ENCODE data around the gene MYH7B.

Gene MYH7B

DNA sequence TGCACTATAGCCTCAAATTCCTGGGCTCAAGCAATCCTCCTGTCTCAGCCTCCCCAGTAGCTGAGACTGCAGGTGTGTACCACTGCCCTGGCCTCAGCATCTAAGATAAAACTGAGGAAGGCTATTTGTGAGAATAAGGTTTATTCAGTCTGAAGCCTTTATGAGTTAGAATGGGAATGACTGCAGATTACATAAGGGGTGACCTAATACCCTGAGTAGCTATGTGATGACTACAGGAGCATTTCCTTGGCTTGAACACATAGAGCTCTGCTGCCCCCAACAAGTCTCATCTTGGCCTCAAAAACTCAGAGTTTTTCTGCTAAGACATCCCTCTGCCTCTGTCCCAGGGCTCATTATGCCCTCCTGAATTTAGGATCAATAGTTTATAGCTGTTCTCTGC lies 7.6 kb upstream of the MYH7B start:
- POLR2A ChIA-PET: no interaction called here
- CTCF ChIA-PET: no interaction called here
- DNase-seq (ENCODE audit: extremely low spot score): no peak
- TF ChIP-seq, protein P1, sequence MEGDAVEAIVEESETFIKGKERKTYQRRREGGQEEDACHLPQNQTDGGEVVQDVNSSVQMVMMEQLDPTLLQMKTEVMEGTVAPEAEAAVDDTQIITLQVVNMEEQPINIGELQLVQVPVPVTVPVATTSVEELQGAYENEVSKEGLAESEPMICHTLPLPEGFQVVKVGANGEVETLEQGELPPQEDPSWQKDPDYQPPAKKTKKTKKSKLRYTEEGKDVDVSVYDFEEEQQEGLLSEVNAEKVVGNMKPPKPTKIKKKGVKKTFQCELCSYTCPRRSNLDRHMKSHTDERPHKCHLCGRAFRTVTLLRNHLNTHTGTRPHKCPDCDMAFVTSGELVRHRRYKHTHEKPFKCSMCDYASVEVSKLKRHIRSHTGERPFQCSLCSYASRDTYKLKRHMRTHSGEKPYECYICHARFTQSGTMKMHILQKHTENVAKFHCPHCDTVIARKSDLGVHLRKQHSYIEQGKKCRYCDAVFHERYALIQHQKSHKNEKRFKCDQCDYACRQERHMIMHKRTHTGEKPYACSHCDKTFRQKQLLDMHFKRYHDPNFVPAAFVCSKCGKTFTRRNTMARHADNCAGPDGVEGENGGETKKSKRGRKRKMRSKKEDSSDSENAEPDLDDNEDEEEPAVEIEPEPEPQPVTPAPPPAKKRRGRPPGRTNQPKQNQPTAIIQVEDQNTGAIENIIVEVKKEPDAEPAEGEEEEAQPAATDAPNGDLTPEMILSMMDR (IDR thresholded peaks at IDR 0.05; ENCODE audit: control extremely low read depth, extremely low read depth, low read depth, missing control alignments): no peak

DNA sequence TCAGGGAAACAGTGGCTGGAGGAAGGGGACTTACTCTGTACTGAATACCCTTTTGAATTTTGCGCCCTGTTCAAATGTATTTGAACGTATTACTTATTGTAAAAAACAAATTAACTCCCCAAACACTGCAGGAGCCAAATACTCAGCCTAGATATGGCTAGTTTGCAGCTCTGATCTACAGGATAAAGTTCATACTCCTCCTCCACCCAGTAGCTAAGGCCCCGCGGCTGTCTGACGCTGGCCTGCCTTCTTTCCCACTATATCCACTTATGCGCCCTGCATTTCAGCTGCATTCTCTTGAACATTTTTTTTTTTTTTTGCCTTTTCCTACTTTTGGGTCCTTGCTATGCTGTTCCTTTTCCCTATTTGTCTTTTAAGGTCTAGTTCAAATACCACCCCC lies 6.5 kb upstream of the MYH7B start:
- no peak for DNase-seq (ENCODE audit: extremely low spot score)
- TF ChIP-seq, protein P1 (IDR thresholded peaks at IDR 0.05; ENCODE audit: control extremely low read depth, extremely low read depth, low read depth, missing control alignments): no peak
- POLR2A ChIA-PET: no interaction called here
- CTCF ChIA-PET: interaction anchor here (4.4 kb wide), 1 partner anchor 75 kb away, joined by 24 read pairs; the partner anchor contains the start of gene GGT7

DNA sequence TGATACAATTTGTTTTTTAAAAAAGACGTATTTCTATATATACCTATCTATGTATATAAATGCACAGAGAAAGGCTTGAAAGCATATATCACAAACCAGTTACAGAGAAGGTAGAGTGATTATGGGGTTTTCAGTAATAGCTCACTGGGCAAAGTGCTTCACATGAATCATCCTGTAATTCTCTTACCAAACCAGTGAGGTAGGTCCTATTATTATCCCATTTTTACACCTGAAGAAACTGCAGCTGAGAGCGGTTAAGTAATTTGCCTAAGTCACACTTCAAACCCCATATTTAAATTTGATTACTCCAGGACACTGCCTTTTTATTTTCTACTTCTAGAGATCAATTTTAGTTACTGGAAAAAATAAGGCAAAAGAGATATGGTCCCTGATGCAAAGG lies 4.4 kb upstream of the MYH7B start:
- DNase-seq (ENCODE audit: extremely low spot score): no peak
- POLR2A ChIA-PET: interaction anchor here (0.6 kb wide), 1 partner anchor 21 kb away, joined by 4 read pairs; no protein-coding TSS in a partner anchor
- CTCF ChIA-PET: interaction anchor here (4.4 kb wide), 1 partner anchor 77 kb away, joined by 24 read pairs; the partner anchor contains the start of gene GGT7

DNA sequence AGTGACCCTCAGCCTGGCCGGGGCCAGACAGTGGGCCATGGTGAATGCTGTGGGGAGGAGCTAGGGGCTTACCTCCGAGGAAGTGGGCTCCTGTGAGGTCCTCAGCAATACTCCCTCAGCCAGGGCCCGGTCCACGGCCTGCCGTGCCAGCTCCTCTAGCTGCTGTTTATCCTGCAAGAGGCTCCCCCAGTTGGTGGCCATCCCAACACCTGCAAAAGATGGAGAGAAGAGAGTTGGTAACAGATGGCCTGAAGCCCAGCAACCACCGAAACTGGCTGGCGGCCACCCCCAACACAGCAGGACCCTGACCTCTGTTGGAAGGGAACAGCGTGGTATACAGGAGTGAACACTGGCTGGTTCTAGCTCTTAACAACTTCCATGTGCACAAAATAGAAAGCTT lies 4.0 kb upstream of the MYH7B start:
- ChIA-PET CTCF (interaction anchor here (4.4 kb wide), 1 partner anchor 77 kb away, joined by 24 read pairs; the partner anchor contains the start of gene GGT7), POLR2A (interaction anchor here (0.6 kb wide), 1 partner anchor 22 kb away, joined by 4 read pairs; no protein-coding TSS in a partner anchor)
- TF ChIP-seq, protein P1 (IDR thresholded peaks at IDR 0.05; ENCODE audit: control extremely low read depth, extremely low read depth, low read depth, missing control alignments): no peak
- DNase-seq (ENCODE audit: extremely low spot score): no peak

More for the DNA sequence above, 4.4 kb upstream of the MYH7B start:
- TF ChIP-seq, protein P1 (IDR thresholded peaks at IDR 0.05; ENCODE audit: control extremely low read depth, extremely low read depth, low read depth, missing control alignments): no peak

DNA sequence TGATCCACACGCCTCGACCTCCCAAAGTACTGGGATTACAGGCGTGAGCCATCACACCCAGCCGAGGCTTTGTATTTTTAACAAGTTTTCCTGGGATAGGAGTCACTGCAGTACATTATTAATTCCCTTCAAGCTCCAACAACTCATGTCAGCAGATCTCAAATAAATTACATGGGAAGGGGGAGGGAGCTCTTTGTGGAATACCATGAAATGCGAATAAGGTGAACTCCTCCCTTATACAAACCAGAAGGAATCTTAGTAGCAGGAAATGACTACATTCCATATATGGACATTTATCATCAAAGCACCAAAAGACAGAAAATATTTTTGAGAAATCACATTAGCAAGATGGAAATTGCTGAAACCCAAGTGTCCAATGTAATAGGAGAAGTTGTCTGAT lies 3.0 kb upstream of the MYH7B start:
- TF ChIP-seq, protein P1 (IDR thresholded peaks at IDR 0.05; ENCODE audit: control extremely low read depth, extremely low read depth, low read depth, missing control alignments): no peak

DNA sequence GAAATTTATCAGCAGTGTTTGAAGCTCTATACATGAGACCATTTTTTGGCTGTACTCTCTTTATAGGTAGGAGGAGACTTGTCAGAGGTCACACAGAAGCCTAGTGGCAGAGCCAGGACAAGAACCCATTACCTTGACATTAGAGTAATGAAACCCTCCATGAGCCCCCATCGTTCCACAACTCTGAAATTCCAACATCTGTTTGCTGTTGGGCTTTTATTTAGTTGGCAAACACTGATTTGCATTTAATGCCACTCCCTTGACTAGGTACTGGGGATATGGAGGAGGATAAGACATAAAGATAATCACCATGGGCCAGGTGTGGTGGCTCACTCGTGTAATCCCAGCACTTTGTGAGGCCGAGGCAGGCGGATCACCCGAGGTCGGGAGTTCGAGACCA lies 1.7 kb upstream of the MYH7B start:
- POLR2A ChIA-PET: no interaction called here

More for the DNA sequence above, 3.0 kb upstream of the MYH7B start:
- POLR2A ChIA-PET: no interaction called here
- DNase-seq (ENCODE audit: extremely low spot score): no peak
- CTCF ChIA-PET: interaction anchor here (4.4 kb wide), 1 partner anchor 78 kb away, joined by 24 read pairs; the partner anchor contains the start of gene GGT7

More for the DNA sequence above, 1.7 kb upstream of the MYH7B start:
- TF ChIP-seq, protein P1 (IDR thresholded peaks at IDR 0.05; ENCODE audit: control extremely low read depth, extremely low read depth, low read depth, missing control alignments): no peak
- DNase-seq (ENCODE audit: extremely low spot score): no peak
- CTCF ChIA-PET: interaction anchor here (5.0 kb wide), 1 partner anchor 79 kb away, joined by 55 read pairs; the partner anchor contains the start of genes ACSS2 and GGT7
